Right lobe of liver (tissue), 4 donors: ENCODE results near the gene ECD.

Experiments used
- CTCF ChIP-seq, 4 donors: fragments of 200-600 bp in 3 of 4; fragments of 450-650 bp in 1 of 4; IDR thresholded peaks; one replicate each; pipeline versions ENCODE4 v1.5.1 to v1.8.0; 2016 to 2022; ENCODE audit warnings: antibody characterized with exemption in 4 of 4, mild to moderate bottlenecking in 2 of 4
- POLR2A ChIP-seq: fragments of 450-650 bp; IDR thresholded peaks from one replicate; pipeline ENCODE4 v1.6.1; 2017; ENCODE audit warnings: antibody characterized with exemption, mild to moderate bottlenecking
- donor health status: DM: no; HTN: no; CAD: no.
- donor health status: DM: no; HTN: no; CAD: no.
- donor health status: DM: no; HTN: yes; CAD: no.

GRCh38 chr10:73139251-73139650, 28.6 kb downstream of the ECD start:
- no peak for TF ChIP-seq CTCF (IDR thresholded peaks at IDR 0.05)
- TF ChIP-seq POLR2A = no peak
